ENCODE data around the gene CDC42.
A peak's percentile ranks its signal among the peaks of the same experiment; 100 is the strongest.

The CDC42 gene

DNA sequence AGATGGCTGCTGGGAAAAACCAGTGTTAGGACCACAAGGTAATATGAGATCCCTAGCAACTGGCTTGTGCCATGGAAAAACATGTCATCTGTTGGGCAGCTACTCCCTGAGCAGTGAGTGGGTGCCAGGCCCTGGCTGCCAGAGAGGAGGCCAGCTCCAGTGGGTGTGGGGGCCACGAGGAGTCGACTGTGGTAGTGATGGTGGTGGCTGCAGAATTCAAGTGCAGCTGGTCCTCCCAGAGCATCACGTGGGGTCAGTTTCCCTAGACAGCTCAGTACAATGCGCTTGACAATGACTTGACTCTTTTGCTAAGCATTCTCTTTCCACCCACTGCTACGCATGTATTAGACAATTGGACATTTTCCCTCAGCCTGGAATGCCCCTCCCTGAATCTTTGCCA, 14.5 kb upstream of the CDC42 start:
- no peak for DNase-seq (ENCODE audit: low spot score)

DNA sequence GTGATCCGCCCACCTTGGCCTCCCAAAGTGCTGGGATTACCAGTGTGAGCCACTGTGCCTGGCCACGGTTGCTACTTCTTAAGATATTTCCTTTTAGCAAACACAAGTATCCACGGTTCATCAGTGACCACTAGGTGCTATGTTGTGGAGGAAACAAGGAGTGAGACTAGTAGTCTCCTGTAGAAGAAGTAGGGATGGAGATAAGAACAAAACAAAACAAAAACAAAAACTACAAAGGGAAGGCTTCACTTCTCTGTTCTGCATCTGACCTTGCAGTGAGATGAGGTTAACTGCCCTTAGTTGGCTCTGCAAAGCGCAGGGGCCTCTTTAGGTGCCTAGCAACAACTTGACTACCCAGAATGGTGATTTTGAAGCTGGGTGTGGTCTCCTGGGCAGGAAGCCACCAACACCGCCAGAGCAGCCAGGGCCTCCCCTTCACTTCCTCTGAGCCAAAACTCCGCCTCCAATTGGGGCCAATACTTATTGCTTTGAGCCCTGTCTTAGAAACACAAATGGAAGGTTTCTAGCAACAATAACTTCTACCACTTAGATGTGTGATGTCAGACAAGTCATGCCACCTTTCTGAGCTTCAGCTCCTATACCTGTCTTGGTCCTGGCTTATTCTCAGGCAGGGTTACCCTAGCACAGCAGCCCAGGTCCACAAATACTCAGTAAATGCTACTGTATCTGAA, 12.8 kb upstream of the CDC42 start:
- no peak for DNase-seq (ENCODE audit: low spot score)

DNA sequence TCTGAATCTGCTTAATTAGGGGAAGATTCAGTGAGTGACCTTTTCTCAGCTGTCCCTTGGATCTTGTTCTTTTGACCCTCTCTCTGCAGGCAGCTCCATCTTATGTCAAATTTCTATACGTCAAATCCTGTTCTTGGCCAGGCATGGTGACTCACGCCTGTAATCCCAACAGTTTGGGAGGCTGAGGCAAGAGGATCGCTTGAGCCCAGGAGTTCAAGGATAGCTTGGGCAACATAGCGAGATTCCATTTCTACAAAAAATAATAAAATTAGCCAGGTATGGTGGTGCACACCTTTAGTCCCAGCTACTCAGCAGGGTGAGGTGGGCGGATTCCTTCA, 12.3 kb upstream of the CDC42 start:
- no peak for DNase-seq (ENCODE audit: low spot score)

DNA sequence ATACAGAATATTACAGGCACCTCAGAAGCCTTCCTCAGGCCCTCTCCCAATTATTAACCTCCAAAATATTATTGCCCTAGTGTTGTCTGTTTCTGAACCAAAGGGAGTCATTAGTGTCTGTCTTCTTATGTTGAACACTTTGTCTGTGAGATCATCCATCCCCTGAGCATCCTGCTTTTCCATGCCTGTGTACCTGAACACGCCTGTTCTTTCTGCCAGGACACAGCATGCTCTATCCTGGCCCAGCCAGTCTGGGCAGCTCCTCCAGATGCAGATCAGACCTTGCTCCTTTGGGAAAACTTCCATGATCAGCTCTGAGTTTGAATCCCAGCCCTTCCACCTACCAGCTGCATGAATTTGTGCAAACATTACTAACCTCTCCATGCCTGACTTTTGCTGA, 11.0 kb upstream of the CDC42 start:
- no peak for DNase-seq (ENCODE audit: low spot score)

DNA sequence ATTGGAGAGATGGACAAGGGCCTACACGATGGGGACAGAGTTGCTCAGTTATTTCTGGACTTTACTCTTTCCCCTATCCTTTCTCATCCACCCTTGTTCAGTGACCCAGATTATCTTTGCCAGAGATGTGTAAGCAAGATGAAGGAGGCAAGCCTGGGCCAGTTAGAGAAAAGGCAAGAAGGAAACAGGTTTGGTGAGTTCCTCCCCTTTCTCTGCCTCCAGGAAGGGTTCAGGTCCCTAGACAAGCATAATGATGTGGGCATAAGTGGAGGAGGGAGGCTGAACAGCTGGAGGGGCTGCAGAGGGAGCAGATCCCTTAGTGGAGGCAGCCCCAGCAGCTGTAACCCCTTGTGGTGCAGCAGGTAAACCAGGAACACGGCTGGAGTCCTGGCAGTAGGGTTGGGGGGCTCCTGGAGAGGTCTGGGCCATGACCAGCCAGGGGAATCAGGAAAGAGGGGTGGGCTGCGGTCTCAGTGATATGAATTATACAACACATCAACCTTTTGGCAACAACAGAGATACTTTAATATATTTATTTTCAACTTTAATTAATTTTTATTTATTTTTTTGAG, 9.2 kb upstream of the CDC42 start:
- DNase-seq (ENCODE audit: low spot score), result no peak

DNA sequence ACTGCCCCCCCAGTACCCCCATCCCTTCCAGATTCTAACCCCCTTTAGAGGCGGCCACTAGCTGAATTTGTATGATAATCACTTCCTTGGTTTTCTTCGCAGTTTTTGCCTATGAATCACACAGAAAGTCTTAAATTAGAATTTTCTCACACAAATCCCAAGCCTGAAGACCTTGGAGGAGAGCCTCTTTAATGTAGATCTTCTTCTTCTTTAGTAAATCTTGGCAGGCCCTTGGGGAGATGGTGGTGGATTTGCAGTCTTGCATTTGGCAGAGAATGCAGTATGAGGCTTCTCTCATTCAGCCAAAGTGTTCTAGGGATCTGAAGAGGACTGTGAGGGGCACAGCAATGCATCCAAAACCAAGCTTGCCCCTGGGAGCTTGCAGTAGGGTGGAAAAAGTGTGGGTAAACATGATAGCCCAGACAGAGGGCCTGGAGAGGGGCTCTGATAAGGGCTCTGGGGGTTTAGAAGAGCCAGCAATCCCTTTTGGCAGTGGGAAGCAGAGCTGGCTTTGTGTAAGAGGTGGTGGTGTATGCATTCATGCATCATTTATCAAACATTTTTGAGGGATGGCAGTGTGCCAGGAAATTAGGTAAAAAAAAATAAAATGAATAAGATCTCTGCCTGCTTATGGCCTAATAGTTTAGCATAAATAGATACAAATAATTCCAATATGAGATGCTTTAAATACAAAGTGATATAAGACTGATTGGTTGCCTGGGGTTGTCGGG, 7.7 kb upstream of the CDC42 start:
- DNase-seq (ENCODE audit: low spot score), result no peak

DNA sequence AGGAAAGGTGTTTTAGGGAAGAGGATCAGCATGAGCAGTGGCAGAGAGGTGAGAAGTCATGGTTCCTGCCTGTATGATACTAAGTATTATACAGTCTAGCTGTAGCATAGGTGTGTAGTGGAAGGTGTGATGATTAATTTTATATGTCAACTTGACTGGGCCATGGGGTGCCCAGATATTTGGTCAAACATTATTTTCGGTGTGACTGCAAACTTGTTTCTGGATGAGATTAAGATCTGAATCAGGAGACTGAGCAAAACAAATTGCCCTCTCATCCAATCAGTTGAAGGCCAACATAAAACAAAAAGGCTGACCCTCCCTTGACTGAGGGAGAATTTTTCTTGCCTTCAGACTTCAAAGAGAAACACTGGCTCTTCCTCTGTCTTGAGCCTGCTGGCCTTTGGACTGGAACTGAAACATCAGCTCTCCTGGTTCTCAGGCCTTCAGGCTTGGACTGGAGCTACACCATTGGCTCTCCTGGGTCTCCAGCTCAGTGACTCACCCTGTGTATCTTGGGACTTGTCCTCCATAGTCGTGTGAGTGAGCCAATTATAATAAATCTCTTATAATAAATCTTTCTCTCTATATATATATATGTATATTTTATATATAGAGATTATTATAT, 6.8 kb upstream of the CDC42 start:
- no peak for DNase-seq (ENCODE audit: low spot score)

DNA sequence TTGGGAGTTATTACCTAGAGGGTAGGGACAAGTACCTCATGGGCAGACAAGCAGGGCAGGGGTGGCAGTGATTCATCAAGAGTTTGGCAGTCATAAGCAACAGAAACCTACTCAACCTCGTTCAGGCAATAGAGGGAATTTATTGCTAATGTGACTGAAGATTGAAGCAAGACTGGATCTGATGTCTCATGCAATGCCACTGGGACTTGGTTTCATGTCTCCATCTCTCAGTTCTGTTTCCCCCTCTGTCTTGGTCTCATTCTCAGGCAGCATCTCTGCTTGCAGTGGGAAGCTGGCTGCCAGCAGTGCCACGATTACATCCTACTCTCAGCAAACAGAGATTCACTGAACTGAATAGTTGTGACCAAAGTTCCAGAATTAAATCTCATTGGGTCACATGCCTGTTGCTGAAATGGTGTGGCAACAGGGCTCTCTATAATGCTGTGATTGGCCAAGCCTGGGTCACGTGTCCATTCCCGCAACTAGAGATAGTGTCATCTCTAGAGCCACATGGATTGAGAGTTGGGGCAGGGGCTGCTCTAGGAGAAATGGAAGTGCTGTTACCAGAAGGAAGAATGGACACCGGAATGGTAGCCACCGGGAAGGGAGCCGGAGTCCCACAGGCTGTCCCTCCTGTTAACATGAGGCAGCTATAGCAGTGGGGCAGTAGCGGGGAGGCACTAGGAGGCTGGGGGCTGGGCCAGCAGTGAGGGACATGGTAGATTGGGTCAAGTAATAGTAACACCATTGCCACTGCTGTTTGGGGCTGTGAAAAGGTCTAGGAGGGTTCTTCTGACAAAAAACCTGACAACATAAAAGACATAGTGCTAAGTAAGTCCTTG, 3.9 kb upstream of the CDC42 start:
- no peak for DNase-seq (ENCODE audit: low spot score)

DNA sequence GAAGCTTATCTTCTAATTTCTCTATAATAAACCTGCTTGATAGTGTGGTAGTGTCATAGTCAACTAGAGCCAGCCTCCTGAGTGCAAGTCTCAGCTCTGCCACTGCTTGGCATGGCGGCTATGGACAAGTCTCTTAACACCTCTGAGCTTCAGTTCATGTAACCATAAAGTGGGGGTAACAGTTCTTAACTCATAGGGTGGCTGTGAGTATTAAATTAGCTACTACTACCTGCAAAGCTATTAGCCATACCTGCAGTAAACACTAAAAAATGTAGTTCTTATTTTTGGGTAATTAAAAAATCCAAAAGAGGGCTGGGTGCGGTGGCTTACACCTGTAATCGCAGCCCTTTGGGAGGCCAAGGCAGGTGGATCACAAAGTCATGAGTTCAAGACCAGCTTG, 2.2 kb upstream of the CDC42 start:
- DNase-seq (ENCODE audit: low spot score), result no peak

DNA sequence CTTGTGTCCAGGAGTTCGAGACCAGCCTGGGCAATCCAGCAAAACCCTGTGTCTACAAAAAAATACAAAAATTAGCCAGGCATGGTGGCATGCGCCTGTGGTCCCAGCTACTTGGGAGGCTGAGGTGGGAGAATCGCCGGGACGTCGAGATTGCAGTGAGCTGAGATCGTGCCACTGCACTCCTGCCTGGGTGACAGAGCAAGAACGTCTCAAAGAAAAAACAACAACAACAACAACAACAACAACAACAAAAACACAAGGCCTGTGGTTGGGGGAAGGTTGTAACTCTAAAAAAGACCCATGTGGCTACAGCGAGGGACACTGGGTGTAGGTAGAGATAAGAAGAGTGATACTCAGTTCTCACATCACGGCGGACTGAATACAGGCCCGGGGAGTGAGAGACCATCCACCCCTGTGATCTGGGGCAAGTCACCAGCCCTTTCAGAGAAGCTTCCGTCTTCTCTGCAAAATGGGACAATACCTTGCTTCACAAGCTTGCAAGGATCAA, 848 bp upstream of the CDC42 start:
- DNase-seq (ENCODE audit: low spot score), result no peak

DNA sequence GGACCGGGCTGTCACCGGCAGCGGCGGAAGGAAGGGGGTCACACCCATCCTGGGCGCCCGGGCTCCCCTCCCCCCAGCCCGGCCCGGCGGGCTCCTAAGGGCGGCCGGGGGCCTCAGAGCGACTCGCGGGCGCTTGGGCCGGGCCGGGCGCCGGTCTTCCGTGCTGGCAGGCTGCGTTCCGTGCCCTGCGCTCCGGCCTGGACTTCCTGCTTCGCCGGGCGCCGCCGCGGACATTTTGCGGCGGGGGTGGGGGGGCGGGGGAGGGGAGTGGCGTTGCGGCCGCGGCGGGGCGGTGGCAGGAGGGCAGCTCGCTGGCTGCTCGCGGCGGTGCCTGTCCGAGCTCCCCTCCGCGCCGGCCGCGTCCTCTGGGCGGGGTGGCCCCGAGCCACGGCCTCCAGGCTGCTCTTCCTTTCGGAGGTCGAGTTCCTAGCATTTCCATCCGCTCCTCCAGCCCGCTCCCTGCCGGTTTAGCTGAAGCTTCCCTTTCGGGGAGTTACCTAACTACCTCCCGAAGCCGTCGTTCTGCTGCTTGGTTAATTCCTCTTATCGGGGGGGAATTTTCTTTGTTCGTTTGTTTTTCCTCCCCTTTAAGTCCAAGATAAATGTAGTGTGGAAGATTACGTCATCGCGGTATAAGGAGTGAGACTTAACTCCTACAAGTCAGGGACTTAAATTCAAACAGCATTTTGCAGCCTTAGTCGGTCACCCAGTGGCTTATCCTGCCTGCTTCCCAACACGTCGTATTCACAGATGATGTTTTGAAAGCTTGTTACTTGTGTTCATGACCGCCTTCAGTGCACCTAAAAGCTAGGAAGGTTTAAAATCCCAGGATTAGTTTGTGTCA, 730 bp downstream of the CDC42 start:
- DNase-seq (ENCODE audit: low spot score), result peak; percentile 56

DNA sequence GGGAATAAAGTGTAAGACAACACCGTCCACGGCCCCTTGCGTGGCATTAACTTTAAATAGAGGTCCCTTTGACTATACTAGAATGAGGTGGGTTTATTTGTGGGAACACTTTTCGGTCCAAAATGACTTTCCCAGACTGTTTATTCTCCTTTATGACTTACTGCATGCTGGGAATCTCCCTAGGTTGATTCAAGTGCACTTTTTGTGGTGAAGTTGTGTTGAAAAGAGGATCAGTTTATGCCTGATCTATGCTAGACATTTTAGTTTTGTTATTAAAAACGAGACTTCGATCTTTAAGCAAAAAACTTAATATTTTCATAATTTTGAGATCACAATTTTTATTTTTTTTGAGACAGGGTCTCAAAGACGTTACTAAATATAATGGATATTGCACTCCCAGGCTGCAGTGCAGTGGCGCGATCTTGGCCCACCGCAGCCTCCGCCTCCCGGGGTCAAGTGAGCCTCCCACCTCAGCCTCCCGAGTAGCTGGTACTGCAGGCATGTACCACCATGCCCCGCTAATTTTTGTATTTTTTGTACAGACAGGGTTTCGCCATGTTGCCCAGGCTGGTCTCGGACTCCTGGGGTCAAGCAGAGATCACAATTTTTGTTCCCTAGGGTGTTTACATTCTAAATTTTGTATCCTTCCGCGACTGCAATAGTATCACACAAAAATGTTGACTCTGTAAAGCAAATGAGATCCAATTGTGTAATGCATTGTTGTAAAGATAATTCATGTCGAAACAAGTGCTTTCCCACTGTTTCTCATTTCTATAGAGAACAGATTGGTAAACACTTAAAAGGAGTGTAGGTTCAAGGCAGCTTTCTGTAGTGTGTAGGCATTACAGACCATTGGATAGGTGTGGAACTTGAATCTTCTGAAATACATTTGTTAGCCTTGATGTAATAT, 1.6 kb downstream of the CDC42 start:
- DNase-seq (ENCODE audit: low spot score), result no peak

DNA sequence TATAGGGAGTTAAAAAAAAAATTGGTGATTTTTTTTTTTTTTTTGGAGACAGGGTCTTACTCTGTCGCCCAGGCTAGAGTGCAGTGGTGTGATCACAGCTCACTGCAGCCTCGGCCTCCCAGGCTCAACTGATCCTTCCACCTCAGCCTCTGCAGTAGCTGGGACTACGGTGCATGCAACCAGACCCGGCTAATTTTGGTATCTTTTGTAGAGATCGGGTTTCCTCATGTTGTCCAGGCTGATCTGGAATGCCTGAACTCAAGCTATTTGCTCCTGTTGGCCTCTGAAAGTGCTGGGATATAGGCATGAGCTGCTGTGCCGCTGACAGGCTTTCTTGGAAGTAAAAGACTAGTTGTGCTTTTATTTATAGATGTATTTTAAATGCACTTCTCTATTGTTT, 3.0 kb downstream of the CDC42 start:
- DNase-seq (ENCODE audit: low spot score), result no peak

DNA sequence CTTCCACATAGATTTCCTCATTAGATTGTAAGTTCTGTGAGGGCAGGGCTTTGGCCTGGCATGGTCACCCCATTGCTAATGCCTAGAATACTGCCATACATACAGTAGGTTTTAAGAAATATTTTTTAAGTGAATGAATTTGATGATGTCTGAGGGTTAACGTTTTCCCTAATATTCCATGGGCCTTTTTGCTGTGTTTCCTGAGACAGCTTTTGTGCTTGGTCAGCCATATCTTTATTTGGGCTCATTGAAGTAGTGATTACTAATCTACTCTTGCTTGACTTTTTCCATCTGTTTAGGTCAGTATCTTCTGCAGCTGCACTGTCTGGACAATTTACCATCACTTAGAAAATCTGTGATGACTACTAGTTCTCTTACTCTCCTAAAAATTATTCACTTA, 3.5 kb downstream of the CDC42 start:
- DNase-seq (ENCODE audit: low spot score), result no peak

DNA sequence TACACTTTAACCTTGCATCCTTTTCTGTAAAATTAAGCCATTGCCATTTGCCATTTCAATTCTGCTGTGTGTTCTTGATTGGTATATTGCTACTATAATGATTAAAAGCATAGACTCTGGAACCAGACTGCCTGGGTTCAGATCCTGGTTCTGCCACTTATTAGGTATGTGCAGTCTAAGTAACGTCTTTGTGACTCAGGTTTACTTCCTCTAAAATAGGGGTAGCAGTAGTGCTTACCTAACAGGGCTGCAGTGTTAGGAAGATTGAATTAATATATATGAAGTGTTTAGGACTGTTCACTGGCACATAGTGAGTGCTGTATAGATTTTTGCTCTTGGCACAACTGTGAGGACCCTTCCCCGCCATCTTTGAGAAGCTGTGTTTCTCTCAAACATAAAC, 4.4 kb downstream of the CDC42 start:
- no peak for DNase-seq (ENCODE audit: low spot score)

DNA sequence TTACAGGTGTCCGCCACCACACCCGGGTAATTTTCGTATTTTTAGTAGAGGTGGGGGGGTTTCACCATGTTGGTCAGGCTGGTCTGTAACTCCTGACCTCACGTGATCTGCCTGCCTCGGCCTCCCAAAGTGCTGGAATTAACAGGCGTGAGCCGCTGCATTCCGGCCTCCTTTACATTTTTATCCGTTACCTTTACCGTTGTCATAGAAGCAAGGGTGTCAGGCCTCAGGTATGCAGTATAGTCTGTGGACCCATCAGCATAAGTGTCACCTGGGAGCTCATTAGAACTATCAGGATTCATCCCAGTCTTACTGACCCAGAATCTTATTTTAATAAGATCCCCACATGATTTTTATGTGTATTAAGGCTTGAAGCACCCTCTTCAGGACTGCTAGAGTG, 5.4 kb downstream of the CDC42 start:
- DNase-seq (ENCODE audit: low spot score), result no peak

DNA sequence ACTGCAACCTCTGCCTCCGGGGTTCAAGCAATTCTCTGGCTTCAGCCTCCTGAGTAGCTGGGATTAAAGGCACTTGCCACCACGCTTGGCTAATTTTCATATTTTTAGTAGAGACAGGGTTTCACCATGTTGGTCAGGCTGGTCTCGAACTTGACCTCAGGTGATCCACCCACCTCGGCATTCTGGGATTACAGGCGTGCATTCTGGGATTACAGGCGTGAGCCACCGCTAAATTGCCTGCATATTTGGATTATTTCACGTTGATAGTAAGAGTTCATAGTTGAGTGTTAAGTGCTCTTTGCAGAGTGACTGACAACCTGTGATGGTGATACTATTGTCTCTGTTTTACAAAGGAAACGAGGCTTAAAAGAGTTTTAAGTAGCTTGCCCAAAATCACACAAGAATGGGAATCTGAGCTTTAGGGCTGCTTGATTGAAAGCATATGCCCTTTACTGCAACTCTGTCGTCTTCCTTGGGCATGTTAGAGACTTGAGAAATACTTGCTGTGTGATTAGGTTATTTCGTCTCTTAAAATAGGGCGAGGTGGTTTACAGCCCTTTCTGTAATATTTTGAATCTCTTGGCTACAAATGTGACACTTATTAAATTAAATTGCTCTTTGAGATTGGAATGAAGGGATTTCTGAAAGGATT, 12.4 kb downstream of the CDC42 start:
- DNase-seq (ENCODE audit: low spot score), result no peak

DNA sequence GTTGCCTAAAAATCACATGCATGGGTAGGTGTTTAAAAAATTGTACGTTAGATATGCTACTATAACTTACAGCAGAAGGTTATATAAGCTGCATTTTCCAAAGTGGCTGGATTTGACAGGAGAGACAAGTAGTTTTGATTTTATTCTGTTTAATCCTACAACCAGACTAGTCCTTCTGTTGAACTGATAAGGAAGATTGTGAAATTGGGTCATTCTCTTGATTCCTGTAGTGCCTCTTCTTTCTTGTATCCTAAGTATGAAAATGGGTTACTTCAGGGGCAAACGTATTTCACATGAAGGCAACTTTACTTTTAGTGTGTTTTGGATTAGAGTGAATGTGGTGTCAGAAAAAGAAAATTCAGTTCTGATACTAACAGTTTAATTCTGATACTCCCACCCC, 19.0 kb downstream of the CDC42 start:
- no peak for DNase-seq (ENCODE audit: low spot score)

DNA sequence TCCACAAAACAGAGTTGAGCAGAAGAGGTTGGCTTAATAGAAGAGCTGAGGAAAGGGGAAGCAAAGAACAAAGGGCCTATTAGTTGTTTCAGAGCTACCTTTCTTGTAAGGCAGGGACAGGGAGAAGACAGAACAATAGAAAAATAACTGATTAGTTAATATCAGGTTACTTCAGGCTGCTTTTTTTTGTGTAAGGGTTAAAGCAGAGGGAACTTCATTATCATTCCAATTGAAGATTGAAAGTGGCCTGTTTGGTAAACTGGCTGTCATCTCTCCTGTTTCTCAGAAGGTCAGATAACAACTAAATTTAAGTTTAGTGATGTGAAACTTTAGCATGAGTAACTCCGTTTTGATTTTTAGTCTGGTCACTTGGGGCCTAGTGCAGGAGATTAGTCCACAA, 22.3 kb downstream of the CDC42 start:
- DNase-seq (ENCODE audit: low spot score), result no peak

DNA sequence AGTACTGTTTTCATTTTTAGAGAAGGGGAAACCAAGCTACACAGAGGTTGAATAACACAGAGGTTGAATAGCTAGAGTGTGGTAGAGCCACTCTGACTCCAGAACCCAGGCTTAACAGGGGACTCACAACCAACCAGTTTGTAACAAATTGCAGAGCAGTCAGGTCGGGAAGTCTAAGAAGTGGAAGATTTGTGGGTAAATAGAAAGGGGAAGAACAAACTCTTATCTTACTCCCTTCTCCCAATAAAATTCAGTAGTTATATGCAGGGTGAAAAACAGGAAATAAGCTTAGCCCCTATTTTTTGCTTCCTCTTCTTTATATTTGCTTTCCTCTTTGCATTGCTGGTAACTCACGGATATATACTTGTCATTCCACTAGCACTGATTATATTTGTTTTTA, 23.2 kb downstream of the CDC42 start:
- DNase-seq (ENCODE audit: low spot score), result no peak

Data from cerebellar cortex (tissue), 1 donor.